ENCODE results near the gene SELENOS. TPM values are rescaled to one million over a fixed set of nuclear protein-coding genes. Genes with fewer than 3 reads are reported as not detected.

SELENOS gene
- polyA plus RNA-seq, 2 of the 4 experiments (the other 2 are of a cell fraction) = 97.9 to 184 TPM

DNA sequence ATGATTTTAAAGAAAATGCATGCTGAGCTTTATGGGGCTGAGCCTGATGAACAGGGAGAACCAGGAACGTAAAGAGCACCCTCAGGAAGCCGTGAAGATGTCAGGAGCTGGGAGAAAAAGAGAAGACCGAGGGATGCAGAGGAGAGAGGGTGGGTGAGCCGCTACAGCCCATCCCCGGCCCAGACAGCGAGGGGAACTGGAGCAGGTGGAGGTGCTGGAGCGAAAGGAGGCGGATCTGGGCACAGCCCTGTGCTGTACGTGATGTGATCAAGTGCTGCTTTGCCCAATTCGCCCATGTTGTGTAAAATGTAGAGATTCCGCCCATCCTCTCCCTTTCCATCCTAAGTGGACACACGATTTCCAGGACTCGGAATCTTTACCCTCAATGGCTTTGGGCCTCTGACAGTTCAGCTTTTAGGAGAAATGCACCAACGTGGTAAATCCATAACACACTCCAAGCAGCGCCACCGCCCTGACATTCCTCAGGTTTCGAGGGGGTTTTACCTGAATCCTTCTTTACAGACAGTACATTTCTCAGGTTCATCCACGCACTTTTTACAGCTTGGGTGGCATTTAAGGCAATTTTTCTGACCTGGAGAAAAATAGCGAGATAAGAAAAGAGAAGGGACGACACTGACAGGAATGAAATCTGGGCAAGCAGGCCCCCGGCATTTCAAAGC, 44.9 kb upstream of the SELENOS start:
- 87% methylated on average over 21 of the region's 21 CpGs for WGBS (ENCODE audit: missing lambda C conversion rate)
- ATAC-seq (no peak), DNase-seq (ENCODE audit: low read depth in 1 of 2, low spot score in 1 of 2) (no peak), FAIRE-seq (no peak)
- POLR2A ChIA-PET = no interaction called here
- no peaks in the 10 kb centered on the region for H3K9me3 ChIP-seq
- no peak overlapping the region for H3K27ac ChIP-seq
- CTCF ChIA-PET = interaction anchor here (1.0 to 5.6 kb wide), 3 partner anchors 22 to 338 kb away, joined by 3 to 27 read pairs (median 3); no protein-coding TSS in a partner anchor
- H3K4me1 ChIP-seq = no peaks in the 10 kb centered on the region
- TF ChIP-seq BHLHE40 (IDR thresholded peaks at IDR 0.05; ENCODE audit: low read depth, low read length) (no peak), CBX2 (IDR thresholded peaks at IDR 0.05; ENCODE audit: borderline replicate concordance, low read depth) (no peak), KDM5A (IDR thresholded peaks at IDR 0.05) (no peak), EHMT2 (IDR thresholded peaks at IDR 0.05; ENCODE audit: low read depth) (no peak), HEYL (CRISPR knock-in tag; IDR thresholded peaks at IDR 0.05) (no peak), FOXS1 (CRISPR knock-in tag; IDR thresholded peaks at IDR 0.05) (no peak)
- H3K4me2 ChIP-seq = no peak overlapping the region
- H3K4me3 ChIP-seq = no peak overlapping the region

DNA sequence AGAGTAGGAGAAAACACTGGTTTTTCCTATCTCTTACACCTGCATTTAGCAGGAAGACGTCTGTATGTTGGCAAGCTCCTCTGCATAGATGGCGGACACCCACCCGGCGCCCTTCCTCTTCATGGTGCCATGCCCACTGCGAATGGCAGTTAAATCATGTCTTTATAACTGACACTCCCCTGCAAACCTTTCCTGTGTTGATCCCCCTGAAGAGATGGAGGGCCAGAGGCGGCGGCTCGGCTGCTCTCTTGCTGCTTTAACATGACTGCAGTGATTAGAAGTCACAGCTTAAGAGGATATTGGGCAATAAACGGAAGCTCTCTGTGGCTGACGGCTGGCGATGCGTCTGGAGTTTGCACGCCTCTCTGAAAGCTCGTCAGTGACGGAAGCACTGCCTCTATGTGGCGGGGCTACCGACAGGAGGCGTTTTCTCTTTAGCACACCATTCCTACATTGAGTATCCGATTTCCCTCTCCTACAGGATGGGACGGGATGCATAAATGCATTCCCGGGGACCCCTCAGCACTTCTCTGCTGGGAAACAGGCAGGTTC, 43.3 kb upstream of the SELENOS start:
- ChIA-PET POLR2A (no interaction called here), CTCF (interaction anchor here (1.4 to 5.6 kb wide), 3 partner anchors 19 to 321 kb away, joined by 4 to 27 read pairs (median 5); no protein-coding TSS in a partner anchor)
- no peaks in the 10 kb centered on the region for H3K9me3 ChIP-seq
- ATAC-seq (no peak), DNase-seq (ENCODE audit: low read depth in 1 of 2, low spot score in 1 of 2) (no peak), FAIRE-seq (no peak)
- no peak overlapping the region for H3K4me3 ChIP-seq
- H3K27ac ChIP-seq = no peak overlapping the region
- WGBS (ENCODE audit: missing lambda C conversion rate) = 85% methylated on average over 21 of the region's 21 CpGs
- no peaks in the 10 kb centered on the region for H3K4me1 ChIP-seq
- TF ChIP-seq ZC3H11A (IDR thresholded peaks at IDR 0.05) (no peak), SREBF2 (IDR thresholded peaks at IDR 0.05) (no peak), JUN (IDR thresholded peaks at IDR 0.05) (no peak), RFX5 (IDR thresholded peaks at IDR 0.05) (no peak), HOXA7 (CRISPR knock-in tag; IDR thresholded peaks at IDR 0.05) (no peak), HOXB13 (CRISPR knock-in tag; IDR thresholded peaks at IDR 0.05; ENCODE audit: low read depth) (no peak), ZNF302 (CRISPR knock-in tag; IDR thresholded peaks at IDR 0.05) (no peak), EHMT2 (IDR thresholded peaks at IDR 0.05; ENCODE audit: low read depth) (no peak), POLR2A (IDR thresholded peaks at IDR 0.05; ENCODE audit: low read length) (no peak), TFCP2L1 (CRISPR knock-in tag; IDR thresholded peaks at IDR 0.05) (no peak), CBX8 (IDR thresholded peaks at IDR 0.05) (no peak), CHD4 (IDR thresholded peaks at IDR 0.05; ENCODE audit: borderline replicate concordance) (no peak), HEYL (CRISPR knock-in tag; IDR thresholded peaks at IDR 0.05) (no peak), FOSB (CRISPR knock-in tag; IDR thresholded peaks at IDR 0.05) (no peak)
- TF ChIP-seq, protein P1, sequence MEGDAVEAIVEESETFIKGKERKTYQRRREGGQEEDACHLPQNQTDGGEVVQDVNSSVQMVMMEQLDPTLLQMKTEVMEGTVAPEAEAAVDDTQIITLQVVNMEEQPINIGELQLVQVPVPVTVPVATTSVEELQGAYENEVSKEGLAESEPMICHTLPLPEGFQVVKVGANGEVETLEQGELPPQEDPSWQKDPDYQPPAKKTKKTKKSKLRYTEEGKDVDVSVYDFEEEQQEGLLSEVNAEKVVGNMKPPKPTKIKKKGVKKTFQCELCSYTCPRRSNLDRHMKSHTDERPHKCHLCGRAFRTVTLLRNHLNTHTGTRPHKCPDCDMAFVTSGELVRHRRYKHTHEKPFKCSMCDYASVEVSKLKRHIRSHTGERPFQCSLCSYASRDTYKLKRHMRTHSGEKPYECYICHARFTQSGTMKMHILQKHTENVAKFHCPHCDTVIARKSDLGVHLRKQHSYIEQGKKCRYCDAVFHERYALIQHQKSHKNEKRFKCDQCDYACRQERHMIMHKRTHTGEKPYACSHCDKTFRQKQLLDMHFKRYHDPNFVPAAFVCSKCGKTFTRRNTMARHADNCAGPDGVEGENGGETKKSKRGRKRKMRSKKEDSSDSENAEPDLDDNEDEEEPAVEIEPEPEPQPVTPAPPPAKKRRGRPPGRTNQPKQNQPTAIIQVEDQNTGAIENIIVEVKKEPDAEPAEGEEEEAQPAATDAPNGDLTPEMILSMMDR (IDR thresholded peaks at IDR 0.05) = no peak
- H3K4me2 ChIP-seq = no peak overlapping the region

DNA sequence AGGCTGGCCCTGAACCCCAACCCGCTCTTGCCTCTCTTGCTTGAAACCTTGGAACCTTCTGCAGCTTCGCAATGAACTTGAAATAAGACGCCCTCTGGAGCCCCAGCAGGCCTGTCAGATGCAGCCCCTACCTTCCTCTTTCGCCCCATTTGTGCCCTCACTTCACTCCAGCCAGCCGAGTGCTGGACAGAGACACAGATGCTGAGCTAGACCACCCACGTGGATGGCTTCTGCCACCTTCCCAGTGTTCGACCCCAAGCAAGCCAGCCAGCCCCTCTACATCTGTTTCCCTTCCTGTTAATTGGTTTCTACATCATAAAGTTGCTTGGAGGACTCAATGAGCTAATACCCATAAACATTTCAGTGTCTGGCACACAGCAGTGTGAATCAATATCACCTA, 41.6 kb upstream of the SELENOS start:
- FAIRE-seq (no peak), DNase-seq (ENCODE audit: low read depth in 1 of 2, low spot score in 1 of 2) (no peak), ATAC-seq (no peak)
- TF ChIP-seq, protein P2, sequence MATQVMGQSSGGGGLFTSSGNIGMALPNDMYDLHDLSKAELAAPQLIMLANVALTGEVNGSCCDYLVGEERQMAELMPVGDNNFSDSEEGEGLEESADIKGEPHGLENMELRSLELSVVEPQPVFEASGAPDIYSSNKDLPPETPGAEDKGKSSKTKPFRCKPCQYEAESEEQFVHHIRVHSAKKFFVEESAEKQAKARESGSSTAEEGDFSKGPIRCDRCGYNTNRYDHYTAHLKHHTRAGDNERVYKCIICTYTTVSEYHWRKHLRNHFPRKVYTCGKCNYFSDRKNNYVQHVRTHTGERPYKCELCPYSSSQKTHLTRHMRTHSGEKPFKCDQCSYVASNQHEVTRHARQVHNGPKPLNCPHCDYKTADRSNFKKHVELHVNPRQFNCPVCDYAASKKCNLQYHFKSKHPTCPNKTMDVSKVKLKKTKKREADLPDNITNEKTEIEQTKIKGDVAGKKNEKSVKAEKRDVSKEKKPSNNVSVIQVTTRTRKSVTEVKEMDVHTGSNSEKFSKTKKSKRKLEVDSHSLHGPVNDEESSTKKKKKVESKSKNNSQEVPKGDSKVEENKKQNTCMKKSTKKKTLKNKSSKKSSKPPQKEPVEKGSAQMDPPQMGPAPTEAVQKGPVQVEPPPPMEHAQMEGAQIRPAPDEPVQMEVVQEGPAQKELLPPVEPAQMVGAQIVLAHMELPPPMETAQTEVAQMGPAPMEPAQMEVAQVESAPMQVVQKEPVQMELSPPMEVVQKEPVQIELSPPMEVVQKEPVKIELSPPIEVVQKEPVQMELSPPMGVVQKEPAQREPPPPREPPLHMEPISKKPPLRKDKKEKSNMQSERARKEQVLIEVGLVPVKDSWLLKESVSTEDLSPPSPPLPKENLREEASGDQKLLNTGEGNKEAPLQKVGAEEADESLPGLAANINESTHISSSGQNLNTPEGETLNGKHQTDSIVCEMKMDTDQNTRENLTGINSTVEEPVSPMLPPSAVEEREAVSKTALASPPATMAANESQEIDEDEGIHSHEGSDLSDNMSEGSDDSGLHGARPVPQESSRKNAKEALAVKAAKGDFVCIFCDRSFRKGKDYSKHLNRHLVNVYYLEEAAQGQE (IDR thresholded peaks at IDR 0.05) = peak; percentile 43; the same call in 1 of the 2 replicates
- TF ChIP-seq ZFP36 (IDR thresholded peaks at IDR 0.05; ENCODE audit: borderline replicate concordance, partially characterized antibody) (no peak), RARB (CRISPR knock-in tag; IDR thresholded peaks at IDR 0.05) (no peak), ZC3H11A (IDR thresholded peaks at IDR 0.05) (no peak)
- no peak overlapping the region for H3K4me3 ChIP-seq
- no peak overlapping the region for H3K4me2 ChIP-seq
- H3K4me1 ChIP-seq = no peaks in the 10 kb centered on the region
- 62% methylated on average over 7 of the region's 7 CpGs for WGBS (ENCODE audit: missing lambda C conversion rate)
- H3K27ac ChIP-seq = no peak overlapping the region
- ChIA-PET CTCF (interaction anchor here (1.1 to 5.6 kb wide), 8 partner anchors 14 to 322 kb away, joined by 3 to 27 read pairs (median 4); no protein-coding TSS in a partner anchor), POLR2A (no interaction called here)
- H3K9me3 ChIP-seq = no peaks in the 10 kb centered on the region
